ENCODE data around the gene RETN.

RETN gene

GRCh38 chr19:7676376-7676775, 7.5 kb downstream of the RETN start:
- H3K4me1 ChIP-seq (ENCODE audit: control insufficient read depth, insufficient read depth, low read length) = peaks cover 2% of the 10 kb centered on the region
- no peaks in the 10 kb centered on the region for H3K27me3 ChIP-seq (ENCODE audit: control insufficient read depth, insufficient read depth, low read length)
- H3K36me3 ChIP-seq (ENCODE audit: control insufficient read depth, insufficient read depth, low read length) = no peaks in the 10 kb centered on the region
- H3K4me3 ChIP-seq (ENCODE audit: low read length) = no peak overlapping the region
- H3K9ac ChIP-seq (ENCODE audit: low read length) = no peak overlapping the region
- H3K27ac ChIP-seq (ENCODE audit: low read depth, low read length) = no peak overlapping the region

GRCh38 chr19:7676854-7677253, 8.0 kb downstream of the RETN start, which contains the start of gene MCEMP1:
Gene MCEMP1, plus strand, starts transcription at chr19:7677090. Its CDS starts 31 bp downstream, at chr19:7677121.
- Histone ChIP-seq H3K9ac (ENCODE audit: low read length) (no peak within 1 kb of the TSS), H3K4me3 (ENCODE audit: low read length) (no peak within 1 kb of the TSS), H3K36me3 (ENCODE audit: control insufficient read depth, insufficient read depth, low read length) (peaks cover under 1% of the 10 kb centered on the region), H3K27ac (ENCODE audit: low read depth, low read length) (no peak within 1 kb of the TSS), H3K27me3 (ENCODE audit: control insufficient read depth, insufficient read depth, low read length) (no peaks in the 10 kb centered on the region), H3K4me1 (ENCODE audit: control insufficient read depth, insufficient read depth, low read length) (peaks cover 2% of the 10 kb centered on the region)

GRCh38 chr19:7677669-7678311, 8.9 kb downstream of the RETN start:
- Histone ChIP-seq H3K4me3 (ENCODE audit: low read length) (no peak overlapping the region), H3K27ac (ENCODE audit: low read depth, low read length) (no peak overlapping the region), H3K27me3 (ENCODE audit: control insufficient read depth, insufficient read depth, low read length) (no peaks in the 10 kb centered on the region), H3K4me1 (ENCODE audit: control insufficient read depth, insufficient read depth, low read length) (peaks cover 2% of the 10 kb centered on the region), H3K36me3 (ENCODE audit: control insufficient read depth, insufficient read depth, low read length) (peaks cover 7% of the 10 kb centered on the region), H3K9ac (ENCODE audit: low read length) (no peak overlapping the region)

GRCh38 chr19:7678971-7679751, 10.3 kb downstream of the RETN start:
- H3K9ac ChIP-seq (ENCODE audit: low read length) = no peak overlapping the region
- H3K4me3 ChIP-seq (ENCODE audit: low read length) = no peak overlapping the region
- H3K4me1 ChIP-seq (ENCODE audit: control insufficient read depth, insufficient read depth, low read length) = peaks cover 2% of the 10 kb centered on the region
- peaks cover 8% of the 10 kb centered on the region for H3K36me3 ChIP-seq (ENCODE audit: control insufficient read depth, insufficient read depth, low read length)
- no peak overlapping the region for H3K27ac ChIP-seq (ENCODE audit: low read depth, low read length)
- H3K27me3 ChIP-seq (ENCODE audit: control insufficient read depth, insufficient read depth, low read length) = no peaks in the 10 kb centered on the region

- Histone ChIP-seq H3K4me3 (ENCODE audit: low read length) (peak overlapping the region; percentile 93), H3K27ac (ENCODE audit: low read depth, low read length) (no peak overlapping the region), H3K9ac (ENCODE audit: low read length) (no peak overlapping the region), H3K4me1 (ENCODE audit: control insufficient read depth, insufficient read depth, low read length) (peaks cover 2% of the 10 kb centered on the region), H3K36me3 (ENCODE audit: control insufficient read depth, insufficient read depth, low read length) (peaks cover 8% of the 10 kb centered on the region), H3K27me3 (ENCODE audit: control insufficient read depth, insufficient read depth, low read length) (no peaks in the 10 kb centered on the region)
Measured at GRCh38 chr19:7679771-7680605, 11.1 kb downstream of the RETN start.

GRCh38 chr19:7680606-7681339, 11.9 kb downstream of the RETN start, which contains the start of gene TRAPPC5:
Gene TRAPPC5, plus strand, starts transcription at chr19:7680833. Its CDS starts 1,421 bp downstream, at chr19:7682254.
- Histone ChIP-seq H3K4me1 (ENCODE audit: control insufficient read depth, insufficient read depth, low read length) (peaks cover 2% of the 10 kb centered on the region), H3K4me3 (ENCODE audit: low read length) (peak within 1 kb of the TSS; percentile 93), H3K9ac (ENCODE audit: low read length) (peak within 1 kb of the TSS; percentile 68), H3K36me3 (ENCODE audit: control insufficient read depth, insufficient read depth, low read length) (peaks cover 8% of the 10 kb centered on the region), H3K27ac (ENCODE audit: low read depth, low read length) (peak within 1 kb of the TSS; percentile 78), H3K27me3 (ENCODE audit: control insufficient read depth, insufficient read depth, low read length) (no peaks in the 10 kb centered on the region)

- H3K36me3 ChIP-seq (ENCODE audit: control insufficient read depth, insufficient read depth, low read length) = peaks cover 8% of the 10 kb centered on the region
- peak overlapping the region; percentile 93 for H3K4me3 ChIP-seq (ENCODE audit: low read length)
- peak overlapping the region; percentile 78 for H3K27ac ChIP-seq (ENCODE audit: low read depth, low read length)
- H3K4me1 ChIP-seq (ENCODE audit: control insufficient read depth, insufficient read depth, low read length) = peaks cover 2% of the 10 kb centered on the region
- no peaks in the 10 kb centered on the region for H3K27me3 ChIP-seq (ENCODE audit: control insufficient read depth, insufficient read depth, low read length)
- H3K9ac ChIP-seq (ENCODE audit: low read length) = peak overlapping the region; percentile 68
Measured at GRCh38 chr19:7681340-7682174, 12.7 kb downstream of the RETN start.

GRCh38 chr19:7682175-7682855, 13.5 kb downstream of the RETN start:
- Histone ChIP-seq H3K4me1 (ENCODE audit: control insufficient read depth, insufficient read depth, low read length) (peaks cover 2% of the 10 kb centered on the region), H3K36me3 (ENCODE audit: control insufficient read depth, insufficient read depth, low read length) (peaks cover 8% of the 10 kb centered on the region), H3K4me3 (ENCODE audit: low read length) (peak overlapping the region; percentile 93), H3K27ac (ENCODE audit: low read depth, low read length) (no peak overlapping the region), H3K9ac (ENCODE audit: low read length) (no peak overlapping the region), H3K27me3 (ENCODE audit: control insufficient read depth, insufficient read depth, low read length) (no peaks in the 10 kb centered on the region)

GRCh38 chr19:7685546-7686445, 16.9 kb downstream of the RETN start:
- Histone ChIP-seq H3K27ac (ENCODE audit: low read depth, low read length) (no peak overlapping the region), H3K36me3 (ENCODE audit: control insufficient read depth, insufficient read depth, low read length) (peaks cover 8% of the 10 kb centered on the region), H3K4me3 (ENCODE audit: low read length) (no peak overlapping the region), H3K4me1 (ENCODE audit: control insufficient read depth, insufficient read depth, low read length) (peaks cover 2% of the 10 kb centered on the region), H3K9ac (ENCODE audit: low read length) (no peak overlapping the region), H3K27me3 (ENCODE audit: control insufficient read depth, insufficient read depth, low read length) (no peaks in the 10 kb centered on the region)

- H3K36me3 ChIP-seq (ENCODE audit: control insufficient read depth, insufficient read depth, low read length) = peaks cover 5% of the 10 kb centered on the region
- H3K27ac ChIP-seq (ENCODE audit: low read depth, low read length) = no peak overlapping the region
- H3K4me3 ChIP-seq (ENCODE audit: low read length) = no peak overlapping the region
- H3K4me1 ChIP-seq (ENCODE audit: control insufficient read depth, insufficient read depth, low read length) = no peaks in the 10 kb centered on the region
- H3K27me3 ChIP-seq (ENCODE audit: control insufficient read depth, insufficient read depth, low read length) = no peaks in the 10 kb centered on the region
- no peak overlapping the region for H3K9ac ChIP-seq (ENCODE audit: low read length)
Measured at GRCh38 chr19:7687177-7687576, 18.3 kb downstream of the RETN start.

Data from rectal smooth muscle tissue (tissue), 1 donor.